NCI-H2227 (cell line): ENCODE results near the gene AGO4.
"Not testable (repeated sequence)": the region's sequence is repeated elsewhere in the genome, so short reads cannot be mapped to it uniquely, and the experiment has no call there.

Experiments
- DNase-seq: peaks from one replicate; lab custom pipeline; 2025; ENCODE audit not compliant: unreplicated experiment; lab: John Stamatoyannopoulos, UW

Gene AGO4

DNA sequence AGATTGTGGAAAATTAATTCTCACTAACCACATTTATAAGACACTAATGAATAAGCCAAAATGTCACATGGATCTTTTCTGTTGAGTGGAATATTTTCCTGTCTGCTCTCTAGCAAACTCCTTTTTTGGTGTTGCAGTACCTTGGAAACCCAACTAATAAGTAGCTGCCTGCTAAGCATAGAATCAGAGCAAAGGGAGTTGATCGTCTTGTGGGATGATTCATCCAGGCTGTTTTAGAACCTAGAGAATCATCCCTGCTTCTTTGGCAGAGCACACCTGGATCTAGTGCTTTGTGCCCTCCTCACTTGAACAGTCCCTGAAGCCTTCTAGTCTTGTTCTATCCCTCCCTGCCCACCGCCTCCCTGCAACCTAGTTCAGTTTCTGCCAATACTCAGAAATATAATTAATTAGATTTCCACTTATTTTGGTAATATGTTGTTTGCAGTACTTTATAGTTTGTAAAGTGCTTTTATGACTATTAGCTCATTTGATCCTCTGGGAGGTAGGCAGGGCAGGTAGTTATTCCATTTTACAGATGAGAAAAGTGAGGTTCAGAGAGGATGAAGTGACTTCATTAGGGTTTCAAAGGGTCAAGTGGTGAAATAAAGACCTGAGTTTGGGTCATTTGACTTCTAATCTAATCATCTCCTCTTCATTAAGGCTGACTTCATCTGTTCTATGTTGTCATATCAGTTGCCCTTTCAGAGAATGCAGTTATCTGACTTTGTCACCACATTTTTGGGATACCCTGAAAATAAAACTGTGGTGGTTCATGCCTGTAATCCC lies 2.5 kb downstream of the AGO4 start:
- DNase-seq, result no peak

DNA sequence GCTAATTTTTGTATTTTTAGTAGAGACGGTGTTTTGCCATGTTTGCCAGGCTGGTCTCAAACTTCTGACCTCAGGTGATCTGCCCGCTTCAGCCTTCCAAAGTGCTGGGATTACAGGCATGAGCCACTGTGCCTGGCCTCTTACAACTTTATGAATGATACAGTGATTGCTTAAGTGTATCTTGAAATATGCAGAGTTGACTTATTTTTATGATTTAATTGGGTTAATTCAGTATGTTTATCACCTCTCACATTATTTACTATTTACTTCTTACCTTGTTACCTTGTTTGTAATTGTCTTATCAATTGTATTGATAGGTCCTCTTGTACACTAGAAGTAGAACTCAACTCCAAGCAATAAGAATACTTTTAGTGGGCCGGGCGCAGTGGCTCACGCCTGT lies 4.9 kb downstream of the AGO4 start:
- DNase-seq, result not testable (repeated sequence)

DNA sequence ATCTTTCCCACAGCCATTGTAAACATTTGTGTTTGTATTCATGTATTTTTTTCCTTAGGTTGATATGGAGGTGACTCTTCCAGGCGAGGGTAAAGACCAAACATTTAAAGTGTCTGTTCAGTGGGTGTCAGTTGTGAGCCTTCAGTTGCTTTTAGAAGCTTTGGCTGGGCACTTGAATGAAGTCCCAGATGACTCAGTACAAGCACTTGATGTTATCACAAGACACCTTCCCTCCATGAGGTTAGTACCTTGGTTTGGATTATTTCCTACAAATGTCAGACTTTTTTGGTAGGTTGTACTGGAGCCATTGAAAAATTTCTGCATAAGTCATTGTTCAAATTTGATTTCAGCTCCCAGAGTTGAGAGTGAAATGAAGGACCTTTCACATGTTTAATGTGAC lies 17.4 kb downstream of the AGO4 start:
- DNase-seq, result no peak

DNA sequence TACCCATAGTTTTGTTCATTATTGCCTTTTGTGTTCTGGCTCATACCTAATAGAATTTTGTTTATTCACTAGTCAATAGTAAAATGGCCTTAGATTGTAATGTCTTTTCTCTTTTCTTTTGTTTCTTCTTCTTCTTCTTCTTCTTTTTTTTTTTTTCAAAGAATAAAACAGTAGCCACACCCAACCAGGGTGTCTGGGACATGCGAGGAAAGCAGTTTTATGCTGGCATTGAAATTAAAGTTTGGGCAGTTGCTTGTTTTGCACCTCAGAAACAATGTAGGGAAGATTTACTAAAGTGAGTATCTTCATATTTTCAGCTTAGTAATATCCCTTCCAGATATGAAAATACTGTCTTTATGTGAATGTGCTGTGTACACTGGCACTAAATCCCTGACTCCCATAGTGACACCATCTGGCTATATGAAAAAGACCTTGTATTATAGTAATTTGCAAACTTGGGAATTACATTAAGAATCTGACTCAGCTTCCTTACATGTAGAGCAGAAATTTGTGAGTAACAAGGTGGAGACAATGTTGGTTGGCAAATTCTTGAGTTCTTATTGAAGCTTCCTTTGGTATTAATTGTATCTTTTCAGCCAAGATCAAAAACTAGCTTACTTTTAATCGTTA lies 24.6 kb downstream of the AGO4 start:
- no peak for DNase-seq

DNA sequence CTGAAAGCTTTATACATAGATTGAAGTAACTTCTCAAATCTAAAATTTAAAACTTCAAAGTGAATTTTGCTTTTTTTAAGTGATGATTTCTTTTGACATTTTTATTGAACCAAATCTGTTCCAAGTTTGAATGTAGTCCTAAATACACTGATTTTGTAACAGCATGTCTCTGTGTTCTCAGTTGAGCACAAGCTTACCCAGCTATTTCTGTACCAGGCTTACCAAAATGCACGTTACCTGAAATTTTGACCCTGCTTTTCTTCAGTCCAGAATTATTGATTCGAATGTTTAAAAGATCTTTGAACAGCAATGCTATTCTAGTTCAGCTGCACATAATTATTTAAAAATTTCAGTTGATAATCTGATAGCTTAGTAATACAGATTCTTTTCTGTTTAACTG lies 25.6 kb downstream of the AGO4 start:
- DNase-seq, result no peak

DNA sequence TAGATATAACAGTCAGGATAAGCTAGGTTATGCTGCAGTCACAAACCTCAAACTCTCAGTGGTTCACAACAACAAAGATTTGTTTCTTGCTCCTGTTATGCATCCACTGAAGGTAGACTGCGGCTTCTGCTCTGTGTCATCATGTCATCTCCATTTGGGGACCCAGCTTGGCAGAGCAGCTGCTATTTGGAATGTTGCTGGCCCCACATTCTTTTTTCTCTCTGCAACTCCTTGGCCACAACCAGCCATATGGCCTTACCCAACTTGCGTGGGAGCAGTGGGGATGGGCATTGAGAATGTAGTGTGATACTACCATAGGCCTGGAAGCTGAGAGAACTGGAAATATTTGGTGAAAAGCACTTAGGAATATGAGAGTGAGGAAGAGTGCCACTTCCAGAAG lies 26.4 kb downstream of the AGO4 start:
- DNase-seq, result no peak

DNA sequence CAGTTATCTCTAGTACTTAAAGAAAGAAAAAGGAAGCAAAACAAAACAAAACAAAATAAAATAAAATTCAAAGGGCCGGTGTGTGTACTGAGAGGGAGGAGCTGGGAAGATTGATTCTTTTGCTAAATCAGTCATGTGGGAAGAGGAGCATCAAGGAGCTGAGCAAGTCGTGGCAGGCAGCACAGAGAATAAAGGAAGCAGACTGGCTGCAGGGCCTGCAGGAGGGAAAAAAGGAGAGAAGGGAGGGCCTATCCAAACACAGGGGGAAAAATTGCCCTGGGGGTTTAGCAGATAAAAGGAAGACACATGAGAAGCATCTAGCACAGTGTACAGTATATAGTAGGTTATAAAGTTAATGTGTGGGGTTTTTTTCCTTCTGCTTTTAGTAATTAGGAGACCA lies 27.6 kb downstream of the AGO4 start:
- no peak for DNase-seq

DNA sequence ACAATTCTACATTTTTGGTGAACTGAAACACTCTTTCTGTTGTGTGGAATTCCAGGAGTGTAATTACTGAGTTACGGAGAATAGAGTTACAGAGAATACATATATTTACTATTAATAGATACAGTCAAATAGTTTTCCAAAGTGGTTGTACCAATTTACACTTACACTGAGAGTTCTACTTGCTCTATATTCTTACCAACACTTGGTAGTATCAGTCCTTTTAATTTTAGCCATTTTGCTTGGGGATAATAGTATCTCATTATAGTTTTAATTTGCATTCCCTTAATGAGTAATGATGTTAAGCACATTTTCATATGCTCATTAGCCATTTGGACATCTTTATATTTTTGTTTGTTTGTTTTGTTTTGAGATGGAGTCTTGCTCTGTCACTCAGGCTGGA lies 28.9 kb downstream of the AGO4 start:
- no peak for DNase-seq

DNA sequence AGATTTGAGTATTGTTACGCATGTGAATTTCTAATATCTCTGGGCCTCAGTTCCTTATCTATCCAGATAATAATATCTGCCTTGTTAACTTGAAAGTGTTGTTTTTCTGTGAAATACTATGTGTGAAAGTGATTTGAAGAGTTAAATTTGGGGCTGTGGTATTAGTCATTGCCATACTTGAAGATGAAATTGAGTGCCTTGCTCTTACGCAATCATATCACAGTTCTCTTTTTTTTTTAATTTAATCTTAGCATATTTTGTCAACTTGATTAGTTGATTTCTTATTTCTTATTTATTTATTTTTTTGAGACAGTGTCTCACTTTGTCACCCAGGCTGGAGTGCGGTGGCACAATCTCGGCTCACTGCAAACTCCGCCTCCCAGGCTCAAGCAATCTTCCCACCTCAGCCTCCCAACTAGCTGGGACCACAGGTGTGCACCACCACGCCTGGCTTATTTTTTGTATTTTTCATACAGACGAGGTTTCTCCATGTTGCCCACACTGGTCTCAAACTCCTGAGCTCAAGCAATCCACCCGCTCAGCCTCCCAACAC lies 31.0 kb downstream of the AGO4 start:
- no peak for DNase-seq

DNA sequence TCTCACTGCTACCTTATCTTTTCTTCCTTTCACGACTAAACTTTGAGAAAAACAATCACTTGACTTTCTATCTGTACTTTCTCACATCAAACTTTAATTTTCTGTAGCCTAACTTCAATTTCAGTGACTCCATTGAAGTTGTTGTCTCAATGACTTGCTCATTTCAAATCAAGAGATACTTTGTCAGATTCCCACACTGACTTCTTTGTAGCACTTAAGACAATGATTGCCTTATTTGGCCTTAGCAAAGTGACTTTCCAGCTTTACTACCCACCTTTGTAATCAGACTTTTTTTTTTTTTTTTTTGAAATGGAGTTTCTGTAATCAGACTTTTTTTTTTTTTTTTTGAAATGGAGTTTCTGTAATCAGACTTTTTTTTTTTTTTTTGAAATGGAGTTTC lies 37.0 kb downstream of the AGO4 start:
- no peak for DNase-seq

DNA sequence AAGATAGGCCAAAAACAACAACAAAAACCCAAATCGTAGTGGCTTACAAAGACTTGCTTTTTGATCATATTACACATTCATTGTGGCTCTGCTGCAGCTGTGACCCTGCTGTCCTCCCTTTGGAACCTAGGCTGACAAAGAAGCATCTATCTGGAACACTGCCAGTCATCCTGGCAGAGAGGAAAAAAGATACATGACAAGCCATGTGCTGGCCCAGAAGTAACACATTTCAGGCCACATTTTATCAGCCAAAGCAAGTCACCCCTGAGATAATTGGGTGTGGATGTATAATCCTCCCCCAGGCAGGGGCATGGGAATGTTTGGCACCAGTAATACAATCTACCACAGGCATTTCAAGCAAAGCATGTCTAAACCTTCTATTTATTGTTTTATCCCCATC lies 38.0 kb downstream of the AGO4 start:
- no peak for DNase-seq

DNA sequence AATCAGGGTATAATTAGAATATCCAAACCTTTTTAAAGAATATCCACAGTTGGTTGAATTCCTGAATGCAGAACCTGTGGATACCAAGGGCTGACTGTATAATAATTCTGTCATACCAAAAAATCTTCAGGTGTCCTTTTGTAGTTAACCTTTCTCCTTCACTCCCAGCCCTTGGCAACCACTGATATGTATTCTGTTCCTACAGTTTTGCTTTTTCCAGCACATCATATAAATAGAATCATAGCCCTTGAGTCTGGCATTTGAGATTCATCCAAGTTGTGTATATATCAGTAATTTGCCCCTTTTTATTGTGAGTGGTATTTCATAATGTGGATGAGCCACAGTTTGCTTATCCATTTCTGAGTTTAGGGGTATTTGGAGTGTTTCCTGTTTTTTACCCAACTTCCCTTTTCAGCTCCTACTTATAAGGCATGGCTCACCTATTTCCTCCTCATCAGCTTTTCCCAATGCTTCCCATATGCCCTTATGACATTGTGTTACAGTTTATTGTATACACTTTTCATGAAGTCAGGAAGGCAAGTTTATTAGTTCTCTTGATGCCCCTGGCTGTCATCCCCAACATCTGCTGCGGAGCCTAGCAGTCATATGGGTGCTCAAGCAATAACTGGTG lies 40.2 kb downstream of the AGO4 start:
- DNase-seq, result no peak

DNA sequence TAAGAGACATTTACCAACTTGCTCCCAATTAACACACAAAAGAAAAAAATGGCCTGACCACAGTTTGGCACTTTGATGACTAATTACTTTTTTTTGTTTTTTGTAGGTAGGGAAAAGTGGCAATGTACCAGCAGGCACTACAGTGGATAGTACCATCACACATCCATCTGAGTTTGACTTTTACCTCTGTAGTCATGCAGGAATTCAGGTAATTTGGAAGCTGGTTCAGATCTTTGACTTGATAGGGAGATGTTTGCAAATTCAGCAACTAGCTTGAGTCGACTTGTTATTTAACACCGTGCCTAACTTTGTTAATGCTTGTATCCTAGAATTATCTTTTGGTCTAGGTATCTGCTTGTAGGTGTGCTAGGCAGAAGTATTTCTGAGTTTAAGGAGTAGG lies 42.2 kb downstream of the AGO4 start:
- no peak for DNase-seq

DNA sequence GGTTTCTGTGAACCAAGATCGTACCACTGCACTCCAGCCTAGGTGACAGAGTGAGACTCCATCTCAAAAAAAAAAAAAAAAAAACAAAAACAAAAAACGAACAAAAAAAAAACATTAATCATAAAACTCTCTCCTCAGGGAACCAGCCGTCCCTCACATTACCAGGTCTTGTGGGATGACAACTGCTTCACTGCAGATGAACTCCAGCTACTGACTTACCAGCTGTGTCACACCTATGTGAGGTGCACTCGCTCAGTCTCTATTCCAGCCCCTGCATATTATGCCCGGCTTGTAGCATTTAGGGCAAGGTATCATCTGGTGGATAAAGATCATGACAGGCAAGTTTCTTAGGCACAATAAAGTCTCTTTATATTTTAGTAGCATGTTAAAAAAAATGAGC lies 42.9 kb downstream of the AGO4 start:
- no peak for DNase-seq

DNA sequence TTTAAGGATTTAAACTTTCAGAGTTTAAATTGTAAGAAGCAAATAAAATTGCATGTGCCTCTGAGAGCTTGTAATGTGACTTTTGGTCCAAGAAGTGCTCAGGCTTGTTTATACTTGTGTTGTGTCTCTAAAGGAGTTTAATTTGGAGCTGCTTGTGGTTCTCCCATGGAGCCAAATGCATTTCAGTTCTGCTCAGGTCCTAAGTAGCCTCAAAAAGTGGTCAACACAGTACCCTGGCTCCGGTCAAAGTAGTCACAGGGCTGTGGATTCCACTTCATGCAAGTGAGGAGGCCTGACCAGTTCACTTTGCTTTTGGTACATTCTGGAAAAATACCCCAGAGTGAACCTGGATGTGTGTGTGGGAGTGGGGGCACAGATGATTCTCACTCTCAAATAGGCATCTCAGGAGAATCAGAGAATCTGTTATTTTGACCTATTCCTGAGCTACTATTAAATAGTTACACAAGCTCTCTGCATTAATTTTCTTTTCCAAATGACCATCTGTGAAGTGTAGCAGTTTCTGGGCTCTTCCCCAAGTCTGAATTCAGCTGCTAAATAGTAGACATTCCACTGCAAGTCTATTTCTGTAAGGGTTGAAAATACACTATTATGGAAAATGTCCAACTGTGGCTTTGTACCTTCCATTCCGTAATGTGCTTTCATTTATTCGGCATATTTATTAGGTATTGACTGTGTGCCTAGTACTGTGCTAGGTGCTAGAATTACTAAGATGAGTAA lies 43.5 kb downstream of the AGO4 start:
- DNase-seq, result no peak

DNA sequence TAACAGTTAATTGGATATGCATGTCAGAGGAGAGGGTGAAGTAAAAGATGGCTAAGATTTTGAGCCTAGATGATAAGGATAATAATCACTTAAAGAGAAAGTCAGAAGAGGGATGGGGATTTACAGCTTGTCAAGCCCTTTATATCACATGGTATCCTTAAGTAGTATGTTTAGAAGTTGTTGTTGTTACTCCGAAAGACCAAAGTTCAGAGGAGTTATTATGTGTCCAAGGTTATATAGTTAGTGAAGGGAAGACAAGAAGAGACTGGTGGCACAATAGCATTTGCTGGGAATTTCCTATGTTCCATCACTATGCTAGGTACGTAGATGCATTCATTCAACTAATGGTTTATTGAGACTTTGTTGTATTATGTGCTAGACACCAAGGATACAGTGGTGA lies 44.4 kb downstream of the AGO4 start:
- DNase-seq, result no peak

DNA sequence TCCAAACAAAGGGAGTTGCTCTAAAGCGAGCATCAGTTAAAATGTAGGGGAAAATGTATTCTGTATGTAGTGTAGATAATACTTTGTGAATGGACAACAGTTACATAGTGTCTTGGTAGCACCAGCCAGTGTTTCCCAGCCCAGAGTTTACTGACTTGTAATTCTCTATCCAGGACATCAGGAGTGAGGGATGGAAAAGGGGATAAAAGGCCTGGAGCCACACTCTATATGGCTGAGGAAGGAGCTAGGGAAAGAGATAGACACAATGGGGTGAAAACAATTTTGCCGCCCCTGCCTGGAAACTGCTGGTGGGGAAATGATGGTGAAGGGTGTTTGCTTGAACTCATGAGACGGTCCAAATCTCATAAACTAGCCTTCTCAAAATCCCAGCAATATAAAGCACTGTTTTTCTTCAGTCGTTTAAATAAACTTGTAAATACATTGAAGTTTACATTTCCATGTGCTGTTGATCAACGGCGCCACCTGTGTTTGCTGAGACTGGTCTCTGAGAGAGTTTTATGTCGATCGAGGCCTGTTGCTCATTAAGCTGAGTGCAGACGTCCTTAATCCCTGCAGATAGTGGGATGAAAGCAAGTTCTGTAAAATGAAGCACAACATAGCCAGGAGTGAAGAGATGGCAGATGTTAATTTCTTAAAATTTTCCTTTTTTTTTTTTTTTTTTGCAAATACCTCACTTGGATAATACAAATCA lies 47.3 kb downstream of the AGO4 start:
- DNase-seq, result no peak

DNA sequence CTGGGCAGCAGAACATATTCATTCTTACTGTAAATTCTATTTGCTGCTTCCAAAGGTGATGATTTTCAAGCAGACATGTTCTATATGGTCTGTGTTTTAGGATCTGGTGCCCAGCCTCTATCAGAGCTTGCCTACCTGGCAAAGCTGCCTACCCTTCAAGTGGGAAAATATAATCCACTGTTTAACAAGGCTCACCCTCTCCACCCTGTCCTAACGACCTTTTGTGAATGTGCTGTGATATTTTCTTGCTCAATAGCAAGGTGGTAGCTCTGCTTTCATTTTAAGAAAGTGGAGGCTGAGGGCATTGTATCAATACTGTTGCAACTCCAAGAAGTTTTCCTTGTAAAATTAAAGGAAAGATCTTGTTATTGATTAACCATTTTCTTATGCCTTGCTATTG lies 49.1 kb downstream of the AGO4 start:
- no peak for DNase-seq

DNA sequence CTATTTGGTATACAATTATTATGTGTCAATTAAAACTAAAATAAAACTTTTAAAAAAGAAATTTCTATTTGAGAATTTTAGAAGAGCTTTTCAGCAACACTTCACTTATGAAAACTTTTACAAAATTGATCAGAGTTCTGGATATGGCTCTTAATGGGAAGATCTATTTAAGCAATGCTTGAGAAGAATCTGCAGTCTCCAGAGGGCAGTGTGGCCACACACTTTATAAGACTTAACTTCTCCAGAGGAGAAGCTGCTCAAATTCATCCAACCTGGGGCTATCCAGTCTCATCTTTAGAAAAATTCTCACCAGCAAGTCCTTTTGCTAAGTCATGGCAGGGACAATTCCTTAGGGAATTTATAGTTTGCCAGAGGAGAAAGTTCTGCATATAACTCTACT lies 50.0 kb downstream of the AGO4 start:
- DNase-seq, result no peak

DNA sequence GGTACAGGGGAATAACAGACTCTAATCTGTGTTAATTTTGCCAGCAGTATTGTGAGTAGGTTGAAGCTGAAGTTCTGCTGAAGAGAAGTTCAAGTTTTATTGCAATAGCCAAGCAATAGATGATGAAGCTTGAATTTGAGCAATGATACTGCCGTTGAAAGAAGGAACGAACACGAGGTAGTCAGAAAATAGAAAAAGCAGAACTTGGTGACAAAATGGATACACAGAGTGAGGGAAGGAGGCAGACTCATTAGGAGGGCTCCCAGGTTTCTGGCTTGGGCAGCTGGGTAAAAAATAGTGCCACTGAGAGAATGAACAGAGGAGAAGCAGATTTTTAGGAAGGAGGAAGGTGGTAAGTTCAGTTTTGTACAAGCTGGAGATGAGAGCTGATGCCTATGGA lies 52.9 kb downstream of the AGO4 start:
- no peak for DNase-seq

DNA sequence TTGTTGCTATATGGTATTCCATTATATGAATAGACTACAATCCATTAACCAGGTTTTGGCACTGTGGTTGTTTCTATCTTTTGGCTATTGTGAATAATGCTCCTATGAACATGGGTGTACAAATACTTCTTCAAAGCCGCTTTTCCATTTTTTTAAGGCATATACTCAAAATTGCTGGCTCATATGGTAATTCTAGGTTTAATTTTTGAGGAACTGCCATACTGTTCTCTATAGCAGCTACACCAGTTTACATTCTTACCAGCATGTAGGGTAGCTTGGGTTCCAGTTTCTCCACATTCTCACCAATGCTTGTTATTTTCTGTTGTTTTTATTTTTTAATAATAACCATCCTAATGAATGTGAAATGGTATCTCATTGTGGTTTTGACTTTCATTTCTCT lies 55.3 kb downstream of the AGO4 start:
- no peak for DNase-seq
